HepG2 (cell line): ENCODE measurements around the gene ARID1A. TPM values are rescaled to one million over a fixed set of nuclear protein-coding genes. Genes with fewer than 3 reads are reported as not detected.

Experiments
- AKNA ChIP-seq: sonication (generic); formaldehyde crosslinking; IDR thresholded peaks from 2 replicates; pipeline ENCODE4 v1.4.0; 2020; ENCODE audit warnings: missing genetic modification reagents, borderline replicate concordance
- ARNTL ChIP-seq: sonication (generic); formaldehyde crosslinking; IDR thresholded peaks from 2 replicates; pipeline ENCODE4 v1.4.0; 2020; ENCODE audit warnings: mild to moderate bottlenecking, missing genetic modification reagents
- E2F2 ChIP-seq: sonication (generic); formaldehyde crosslinking; IDR thresholded peaks from 2 replicates; pipeline ENCODE4 v1.4.0; 2020; ENCODE audit warnings: missing genetic modification reagents, borderline replicate concordance
- FOXA1 ChIP-seq, 2 experiments: fragments of 450-650 bp in 1 of 2; sonication (generic) in 1 of 2; formaldehyde crosslinking in 1 of 2; IDR thresholded peaks; 2 replicates each; pipeline versions ENCODE4 v1.4.0 to v1.6.1; 2016 to 2020; ENCODE audit warnings: missing genetic modification reagents in 1 of 2
- IRX3 ChIP-seq: sonication (generic); formaldehyde crosslinking; IDR thresholded peaks from 2 replicates; pipeline ENCODE4 v1.8.1; 2023; ENCODE audit warnings: mild to moderate bottlenecking, low read depth, missing genetic modification reagents, borderline replicate concordance
- MTA3 ChIP-seq: sonication (generic); formaldehyde crosslinking; IDR thresholded peaks from 2 replicates; pipeline ENCODE4 v1.4.0; 2020; ENCODE audit warnings: missing genetic modification reagents
- NFYB ChIP-seq: sonication (generic); formaldehyde crosslinking; IDR thresholded peaks from 2 replicates; pipeline ENCODE4 v1.4.0; 2020; ENCODE audit warnings: missing genetic modification reagents
- SIX4 ChIP-seq: sonication (generic); formaldehyde crosslinking; IDR thresholded peaks from 2 replicates; pipeline ENCODE4 v1.4.0; 2020; ENCODE audit warnings: missing genetic modification reagents
- SNAI1 ChIP-seq: sonication (generic); formaldehyde crosslinking; IDR thresholded peaks from 2 replicates; pipeline ENCODE4 v1.5.0; 2020; ENCODE audit warnings: mild to moderate bottlenecking, missing genetic modification reagents, borderline replicate concordance
- YEATS2 ChIP-seq: sonication (generic); formaldehyde crosslinking; IDR thresholded peaks from 2 replicates; pipeline ENCODE4 v1.4.0; 2020; ENCODE audit warnings: missing genetic modification reagents, borderline replicate concordance
- ZBTB26 ChIP-seq: IDR thresholded peaks from 2 replicates; pipeline ENCODE4 v1.6.1; 2016; ENCODE audit warnings: missing compliant biosample characterization, missing genetic modification reagents, borderline replicate concordance
- ZBTB38 ChIP-seq: sonication (generic); formaldehyde crosslinking; IDR thresholded peaks from 2 replicates; pipeline ENCODE4 v1.5.1; 2020; ENCODE audit warnings: mild to moderate bottlenecking, missing genetic modification reagents
- ZKSCAN5 ChIP-seq: sonication (generic); formaldehyde crosslinking; IDR thresholded peaks from 2 replicates; pipeline ENCODE4 v1.5.1; 2020; ENCODE audit warnings: mild to moderate bottlenecking, missing genetic modification reagents
- ZKSCAN8 ChIP-seq: IDR thresholded peaks from 2 replicates; pipeline ENCODE4 v1.6.1; 2016; ENCODE audit warnings: borderline replicate concordance, missing genetic modification reagents, missing compliant biosample characterization
- ZNF180 ChIP-seq: sonication (generic); formaldehyde crosslinking; IDR thresholded peaks from 2 replicates; pipeline ENCODE4 v1.4.0; 2020; ENCODE audit warnings: low read depth, missing genetic modification reagents, borderline replicate concordance
- ZNF230 ChIP-seq: sonication (generic); formaldehyde crosslinking; IDR thresholded peaks from 2 replicates; pipeline ENCODE4 v1.4.0; 2020; ENCODE audit warnings: mild to moderate bottlenecking, missing genetic modification reagents
- ZNF350 ChIP-seq: sonication (generic); formaldehyde crosslinking; IDR thresholded peaks from 2 replicates; pipeline ENCODE4 v1.4.0; 2020; ENCODE audit warnings: mild to moderate bottlenecking, low read depth, missing genetic modification reagents, borderline replicate concordance
- ZNF460 ChIP-seq: sonication (generic); formaldehyde crosslinking; IDR thresholded peaks from 2 replicates; pipeline ENCODE4 v1.5.1; 2020; ENCODE audit warnings: missing genetic modification reagents, mild to moderate bottlenecking, borderline replicate concordance
- ZNF510 ChIP-seq: sonication (generic); formaldehyde crosslinking; IDR thresholded peaks from 2 replicates; pipeline ENCODE4 v1.4.0; 2020; ENCODE audit warnings: low read depth, mild to moderate bottlenecking, missing genetic modification reagents
- ZNF83 ChIP-seq: sonication (generic); formaldehyde crosslinking; IDR thresholded peaks from 2 replicates; pipeline ENCODE4 v1.4.0; 2020; ENCODE audit warnings: missing genetic modification reagents, mild to moderate bottlenecking, borderline replicate concordance
- polyA plus RNA-seq, 8 experiments: library from polyadenylated mRNA; depleted of rRNA in 3 of 8; stranded (reverse) in 7 of 8; unstranded in 1 of 8; fragments of >200 nt; fragmentation: Illumina TruSeq in 4 of 8; extraction: Trizol in 4 of 8; gene quantifications; 2 replicates each; pipeline versions ENCODE4 v1.2.1 to v1.2.3, GENCODE V29; 2011 to 2016; ENCODE audit warnings: low read depth in 4 of 8, missing spikeins in 1 of 8, mixed read lengths in 1 of 8; ENCODE audit not compliant: insufficient read depth in 1 of 8
- total RNA-seq, 5 experiments: library from RNA; depleted of rRNA; stranded (reverse); fragments of >200 nt; fragmentation: Illumina TruSeq; extraction: Trizol; gene quantifications; 2 replicates each; pipeline ENCODE4 v1.2.3, GENCODE V29; 2016; ENCODE audit warnings: low read depth in 1 of 5
- TF ChIP-seq, protein P1 (sequence below): sonication (generic); formaldehyde crosslinking; IDR thresholded peaks from 2 replicates; pipeline ENCODE4 v1.4.0; 2020; ENCODE audit warnings: missing genetic modification reagents

ARID1A gene
- total and polyA plus RNA-seq, 2 of the 13 experiments (the other 11 are each of a cell fraction or from before 2014, with no cell fraction given), result 11.9 to 15.9 TPM

GRCh38 chr1:26692211-26692792, 3.5 kb upstream of the ARID1A start (continued):
- TF ChIP-seq SIX4 (CRISPR knock-in tag) (no peak), ZNF350 (CRISPR knock-in tag) (0 out of 2 replicates have a peak, but pooled peaks have one; percentile 11), AKNA (CRISPR knock-in tag) (no peak), FOXA1 (IDR thresholded peaks at IDR 0.05) (no peak), FOXA1 (CRISPR knock-in tag; IDR thresholded peaks at IDR 0.05) (no peak), ZNF180 (CRISPR knock-in tag) (no peak), IRX3 (CRISPR knock-in tag) (no peak), YEATS2 (no peak), ZBTB38 (CRISPR knock-in tag) (no peak), ZBTB26 (CRISPR knock-in tag) (peak; percentile 15; the same call in 1 of the 2 replicates), ZNF510 (CRISPR knock-in tag) (no peak), ZNF230 (CRISPR knock-in tag) (no peak; the same call in 1 of the 2 replicates), MTA3 (CRISPR knock-in tag) (no peak), ZKSCAN8 (CRISPR knock-in tag) (no peak; the same call in 1 of the 2 replicates), ZNF83 (CRISPR knock-in tag) (no peak), NFYB (CRISPR knock-in tag) (no peak), ARNTL (CRISPR knock-in tag) (0 out of 2 replicates have a peak, but pooled peaks have one; percentile 38), ZKSCAN5 (CRISPR knock-in tag) (no peak), ZNF460 (CRISPR knock-in tag) (no peak), E2F2 (CRISPR knock-in tag) (no peak), SNAI1 (CRISPR knock-in tag) (no peak)
- TF ChIP-seq, protein P1, sequence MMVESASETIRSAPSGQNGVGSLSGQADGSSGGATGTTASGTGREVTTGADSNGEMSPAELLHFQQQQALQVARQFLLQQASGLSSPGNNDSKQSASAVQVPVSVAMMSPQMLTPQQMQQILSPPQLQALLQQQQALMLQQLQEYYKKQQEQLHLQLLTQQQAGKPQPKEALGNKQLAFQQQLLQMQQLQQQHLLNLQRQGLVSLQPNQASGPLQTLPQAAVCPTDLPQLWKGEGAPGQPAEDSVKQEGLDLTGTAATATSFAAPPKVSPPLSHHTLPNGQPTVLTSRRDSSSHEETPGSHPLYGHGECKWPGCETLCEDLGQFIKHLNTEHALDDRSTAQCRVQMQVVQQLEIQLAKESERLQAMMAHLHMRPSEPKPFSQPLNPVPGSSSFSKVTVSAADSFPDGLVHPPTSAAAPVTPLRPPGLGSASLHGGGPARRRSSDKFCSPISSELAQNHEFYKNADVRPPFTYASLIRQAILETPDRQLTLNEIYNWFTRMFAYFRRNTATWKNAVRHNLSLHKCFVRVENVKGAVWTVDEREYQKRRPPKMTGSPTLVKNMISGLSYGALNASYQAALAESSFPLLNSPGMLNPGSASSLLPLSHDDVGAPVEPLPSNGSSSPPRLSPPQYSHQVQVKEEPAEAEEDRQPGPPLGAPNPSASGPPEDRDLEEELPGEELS (CRISPR knock-in tag), result no peak
